GM23338 (cell line): ENCODE results near the gene FTO.

Experiments used
- CREB1 ChIP-seq: fragments of 250-450 bp; sonication (Bioruptor Pico); IDR thresholded peaks from 2 replicates; pipeline ENCODE4 v1.5.0; 2020; ENCODE audit warnings: low read depth, mild to moderate bottlenecking, moderate library complexity
- EZH2 ChIP-seq: fragments of 200-600 bp; sonication (generic); IDR thresholded peaks from one replicate; pipeline ENCODE4 v1.8.0; 2017; ENCODE audit warnings: antibody characterized with exemption, mild to moderate bottlenecking, low read depth; ENCODE audit not compliant: unreplicated experiment
- EZH2phosphoT487 ChIP-seq: fragments of 200-600 bp; sonication (generic); IDR thresholded peaks from one replicate; pipeline ENCODE4 v1.8.1; 2018; ENCODE audit warnings: antibody characterized with exemption; ENCODE audit not compliant: unreplicated experiment
- JUNB ChIP-seq: IDR thresholded peaks from one replicate; pipeline ENCODE4 v1.6.1; 2016; ENCODE audit warnings: antibody characterized with exemption; ENCODE audit not compliant: unreplicated experiment
- NANOG ChIP-seq: IDR thresholded peaks from 2 replicates; pipeline ENCODE4 v1.6.1; 2016; ENCODE audit warnings: antibody characterized with exemption, borderline replicate concordance
- POLR2AphosphoS5 ChIP-seq: IDR thresholded peaks from 2 replicates; pipeline ENCODE4 v1.6.1; 2016; ENCODE audit warnings: antibody characterized with exemption, low read depth
- STAT1 ChIP-seq: IDR thresholded peaks from one replicate; pipeline ENCODE4 v1.6.1; 2016; ENCODE audit warnings: antibody characterized with exemption; ENCODE audit not compliant: unreplicated experiment
- ZNF114 ChIP-seq: fragments of 250-450 bp; sonication (Bioruptor Pico); IDR thresholded peaks from 2 replicates; pipeline ENCODE4 v1.5.0; 2020; ENCODE audit warnings: mild to moderate bottlenecking, moderate library complexity
- ZNF331 ChIP-seq: fragments of 250-450 bp; sonication (Bioruptor Pico); IDR thresholded peaks from 2 replicates; pipeline ENCODE4 v1.5.0; 2020; ENCODE audit warnings: low read depth, mild to moderate bottlenecking, moderate library complexity
- TF ChIP-seq, protein P1 (sequence below), 2 experiments: fragments of 200-600 bp in 1 of 2; sonication (generic) in 1 of 2; conservative IDR thresholded peaks; 2 replicates each; pipeline versions ENCODE4 v1.5.1 to v1.6.1; 2016 to 2017; ENCODE audit warnings: antibody characterized with exemption in 2 of 2, low read depth in 2 of 2, mild to moderate bottlenecking in 2 of 2, moderate library complexity in 1 of 2
- TF ChIP-seq, protein P2 (sequence below): IDR thresholded peaks from one replicate; pipeline ENCODE4 v1.6.1; 2018; ENCODE audit warnings: antibody characterized with exemption; ENCODE audit not compliant: unreplicated experiment

DNA sequence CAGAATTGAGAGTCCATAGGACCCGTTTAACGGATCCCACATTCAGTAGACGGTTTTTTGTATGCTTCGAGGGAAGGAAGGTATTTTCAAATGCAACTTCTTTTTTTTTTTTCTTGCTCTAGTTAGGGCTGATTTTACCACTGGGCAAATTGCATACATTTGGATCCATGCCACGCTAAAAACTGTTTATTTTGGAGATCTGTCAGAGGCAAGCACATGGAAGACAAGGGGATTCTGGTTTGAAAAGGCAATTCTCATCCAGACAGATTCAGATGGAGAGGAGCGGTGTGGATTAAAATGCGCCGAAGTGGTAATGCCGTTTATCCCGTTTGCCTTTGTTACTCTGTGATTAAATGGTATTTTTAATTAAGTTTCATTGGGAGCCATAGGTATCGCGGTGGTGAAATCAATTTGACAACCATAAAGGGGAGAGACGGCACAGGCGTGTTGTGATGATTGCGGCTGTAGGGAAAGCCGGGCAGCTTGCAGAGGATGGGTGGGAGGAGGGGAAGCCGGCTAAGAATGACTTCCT is 412.2 kb downstream of the FTO start:
- TF ChIP-seq, protein P1, sequence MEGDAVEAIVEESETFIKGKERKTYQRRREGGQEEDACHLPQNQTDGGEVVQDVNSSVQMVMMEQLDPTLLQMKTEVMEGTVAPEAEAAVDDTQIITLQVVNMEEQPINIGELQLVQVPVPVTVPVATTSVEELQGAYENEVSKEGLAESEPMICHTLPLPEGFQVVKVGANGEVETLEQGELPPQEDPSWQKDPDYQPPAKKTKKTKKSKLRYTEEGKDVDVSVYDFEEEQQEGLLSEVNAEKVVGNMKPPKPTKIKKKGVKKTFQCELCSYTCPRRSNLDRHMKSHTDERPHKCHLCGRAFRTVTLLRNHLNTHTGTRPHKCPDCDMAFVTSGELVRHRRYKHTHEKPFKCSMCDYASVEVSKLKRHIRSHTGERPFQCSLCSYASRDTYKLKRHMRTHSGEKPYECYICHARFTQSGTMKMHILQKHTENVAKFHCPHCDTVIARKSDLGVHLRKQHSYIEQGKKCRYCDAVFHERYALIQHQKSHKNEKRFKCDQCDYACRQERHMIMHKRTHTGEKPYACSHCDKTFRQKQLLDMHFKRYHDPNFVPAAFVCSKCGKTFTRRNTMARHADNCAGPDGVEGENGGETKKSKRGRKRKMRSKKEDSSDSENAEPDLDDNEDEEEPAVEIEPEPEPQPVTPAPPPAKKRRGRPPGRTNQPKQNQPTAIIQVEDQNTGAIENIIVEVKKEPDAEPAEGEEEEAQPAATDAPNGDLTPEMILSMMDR (conservative IDR thresholded peaks at IDR 0.05; ENCODE audit: low read depth in 2 of 2) = no peak
- TF ChIP-seq POLR2AphosphoS5 = no peak
- TF ChIP-seq, protein P2, sequence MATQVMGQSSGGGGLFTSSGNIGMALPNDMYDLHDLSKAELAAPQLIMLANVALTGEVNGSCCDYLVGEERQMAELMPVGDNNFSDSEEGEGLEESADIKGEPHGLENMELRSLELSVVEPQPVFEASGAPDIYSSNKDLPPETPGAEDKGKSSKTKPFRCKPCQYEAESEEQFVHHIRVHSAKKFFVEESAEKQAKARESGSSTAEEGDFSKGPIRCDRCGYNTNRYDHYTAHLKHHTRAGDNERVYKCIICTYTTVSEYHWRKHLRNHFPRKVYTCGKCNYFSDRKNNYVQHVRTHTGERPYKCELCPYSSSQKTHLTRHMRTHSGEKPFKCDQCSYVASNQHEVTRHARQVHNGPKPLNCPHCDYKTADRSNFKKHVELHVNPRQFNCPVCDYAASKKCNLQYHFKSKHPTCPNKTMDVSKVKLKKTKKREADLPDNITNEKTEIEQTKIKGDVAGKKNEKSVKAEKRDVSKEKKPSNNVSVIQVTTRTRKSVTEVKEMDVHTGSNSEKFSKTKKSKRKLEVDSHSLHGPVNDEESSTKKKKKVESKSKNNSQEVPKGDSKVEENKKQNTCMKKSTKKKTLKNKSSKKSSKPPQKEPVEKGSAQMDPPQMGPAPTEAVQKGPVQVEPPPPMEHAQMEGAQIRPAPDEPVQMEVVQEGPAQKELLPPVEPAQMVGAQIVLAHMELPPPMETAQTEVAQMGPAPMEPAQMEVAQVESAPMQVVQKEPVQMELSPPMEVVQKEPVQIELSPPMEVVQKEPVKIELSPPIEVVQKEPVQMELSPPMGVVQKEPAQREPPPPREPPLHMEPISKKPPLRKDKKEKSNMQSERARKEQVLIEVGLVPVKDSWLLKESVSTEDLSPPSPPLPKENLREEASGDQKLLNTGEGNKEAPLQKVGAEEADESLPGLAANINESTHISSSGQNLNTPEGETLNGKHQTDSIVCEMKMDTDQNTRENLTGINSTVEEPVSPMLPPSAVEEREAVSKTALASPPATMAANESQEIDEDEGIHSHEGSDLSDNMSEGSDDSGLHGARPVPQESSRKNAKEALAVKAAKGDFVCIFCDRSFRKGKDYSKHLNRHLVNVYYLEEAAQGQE = no peak
- TF ChIP-seq CREB1 (CRISPR knock-in tag) = no peak
- no peak for TF ChIP-seq EZH2
- TF ChIP-seq NANOG = no peak
- TF ChIP-seq EZH2phosphoT487 = no peak
- TF ChIP-seq JUNB = no peak
- no peak for TF ChIP-seq STAT1
- no peak for TF ChIP-seq ZNF331 (CRISPR knock-in tag)
- TF ChIP-seq ZNF114 (CRISPR knock-in tag) = no peak
